ENCODE results near the gene ANXA3. TPM values are rescaled to one million over a fixed set of nuclear protein-coding genes. Genes with fewer than 3 reads are reported as not detected.
"Not testable (repeated sequence)": the region's sequence is repeated elsewhere in the genome, so short reads cannot be mapped to it uniquely, and the experiment has no call there.

ANXA3 gene
- total RNA-seq (2014; rRNA removed; shearing (Covaris generic)): 30.7 and 37.9 TPM in 2 replicates

GRCh38 chr4:78551420-78552351 lies at the start of gene ANXA3:
TSS of gene ANXA3 (plus strand) at chr4:78551770. CDS start at chr4:78554474, 2,704 bp downstream.
- no peaks in the 10 kb centered on the region for H3K36me3 ChIP-seq (replicated peaks; ENCODE audit: control insufficient read depth, insufficient read depth, low read length)
- DNase-seq: peak; percentile 93
- peaks cover 14% of the 10 kb centered on the region for H3K27me3 ChIP-seq (ENCODE audit: control insufficient read depth, insufficient read depth, low read length)
- H3K4me3 ChIP-seq (ENCODE audit: insufficient read depth, low read depth, low read length): peak within 1 kb of the TSS; percentile 72

GRCh38 chr4:78506260-78506659 lies 45.3 kb upstream of the ANXA3 start:
- H3K36me3 ChIP-seq (replicated peaks; ENCODE audit: control insufficient read depth, insufficient read depth, low read length); DNase-seq; H3K4me3 ChIP-seq (ENCODE audit: insufficient read depth, low read depth, low read length); H3K27me3 ChIP-seq (ENCODE audit: control insufficient read depth, insufficient read depth, low read length): not testable (repeated sequence)

GRCh38 chr4:78509043-78509442 lies 42.5 kb upstream of the ANXA3 start:
- DNase-seq: no peak
- H3K4me3 ChIP-seq (ENCODE audit: insufficient read depth, low read depth, low read length): no peak overlapping the region
- H3K27me3 ChIP-seq (ENCODE audit: control insufficient read depth, insufficient read depth, low read length): no peaks in the 10 kb centered on the region
- H3K36me3 ChIP-seq (replicated peaks; ENCODE audit: control insufficient read depth, insufficient read depth, low read length): peaks cover 3% of the 10 kb centered on the region; the same call in 1 of the 2 replicates

- no peaks in the 10 kb centered on the region for H3K27me3 ChIP-seq (ENCODE audit: control insufficient read depth, insufficient read depth, low read length)
- H3K4me3 ChIP-seq (ENCODE audit: insufficient read depth, low read depth, low read length): no peak overlapping the region
- H3K36me3 ChIP-seq (replicated peaks; ENCODE audit: control insufficient read depth, insufficient read depth, low read length): peaks cover 3% of the 10 kb centered on the region; the same call in 1 of the 2 replicates
- no peak for DNase-seq
Observed at GRCh38 chr4:78510108-78510507, 41.5 kb upstream of the ANXA3 start.

GRCh38 chr4:78510681-78511080 lies 40.9 kb upstream of the ANXA3 start:
- Histone ChIP-seq H3K27me3 (ENCODE audit: control insufficient read depth, insufficient read depth, low read length) (no peaks in the 10 kb centered on the region), H3K4me3 (ENCODE audit: insufficient read depth, low read depth, low read length) (no peak overlapping the region), H3K36me3 (replicated peaks; ENCODE audit: control insufficient read depth, insufficient read depth, low read length) (peaks cover 3% of the 10 kb centered on the region; the same call in 1 of the 2 replicates)
- DNase-seq: no peak

GRCh38 chr4:78512357-78512920 lies 39.1 kb upstream of the ANXA3 start:
- H3K36me3 ChIP-seq (replicated peaks; ENCODE audit: control insufficient read depth, insufficient read depth, low read length): peaks cover 3% of the 10 kb centered on the region; the same call in 1 of the 2 replicates
- DNase-seq: no peak
- no peak overlapping the region for H3K4me3 ChIP-seq (ENCODE audit: insufficient read depth, low read depth, low read length)
- H3K27me3 ChIP-seq (ENCODE audit: control insufficient read depth, insufficient read depth, low read length): no peaks in the 10 kb centered on the region

- Histone ChIP-seq H3K36me3 (replicated peaks; ENCODE audit: control insufficient read depth, insufficient read depth, low read length) (peaks cover 3% of the 10 kb centered on the region; the same call in 1 of the 2 replicates), H3K4me3 (ENCODE audit: insufficient read depth, low read depth, low read length) (no peak overlapping the region), H3K27me3 (ENCODE audit: control insufficient read depth, insufficient read depth, low read length) (no peaks in the 10 kb centered on the region)
- DNase-seq: no peak
Observed at GRCh38 chr4:78513411-78513975, 38.1 kb upstream of the ANXA3 start.

- H3K27me3 ChIP-seq (ENCODE audit: control insufficient read depth, insufficient read depth, low read length): no peaks in the 10 kb centered on the region
- H3K36me3 ChIP-seq (replicated peaks; ENCODE audit: control insufficient read depth, insufficient read depth, low read length): peaks cover 1% of the 10 kb centered on the region; the same call in 1 of the 2 replicates
- H3K4me3 ChIP-seq (ENCODE audit: insufficient read depth, low read depth, low read length): no peak overlapping the region
- DNase-seq: peak; percentile 21
Observed at GRCh38 chr4:78517050-78517652, 34.4 kb upstream of the ANXA3 start.

- Histone ChIP-seq H3K27me3 (ENCODE audit: control insufficient read depth, insufficient read depth, low read length) (no peaks in the 10 kb centered on the region), H3K36me3 (replicated peaks; ENCODE audit: control insufficient read depth, insufficient read depth, low read length) (peaks cover 1% of the 10 kb centered on the region; the same call in 1 of the 2 replicates), H3K4me3 (ENCODE audit: insufficient read depth, low read depth, low read length) (no peak overlapping the region)
- no peak for DNase-seq
Observed at GRCh38 chr4:78518561-78518960, 33.0 kb upstream of the ANXA3 start.

GRCh38 chr4:78519962-78520361 lies 31.6 kb upstream of the ANXA3 start:
- no peak overlapping the region for H3K4me3 ChIP-seq (ENCODE audit: insufficient read depth, low read depth, low read length)
- no peak for DNase-seq
- no peaks in the 10 kb centered on the region for H3K27me3 ChIP-seq (ENCODE audit: control insufficient read depth, insufficient read depth, low read length)
- no peaks in the 10 kb centered on the region; the same call in 1 of the 2 replicates for H3K36me3 ChIP-seq (replicated peaks; ENCODE audit: control insufficient read depth, insufficient read depth, low read length)

- no peaks in the 10 kb centered on the region; the same call in 1 of the 2 replicates for H3K36me3 ChIP-seq (replicated peaks; ENCODE audit: control insufficient read depth, insufficient read depth, low read length)
- no peak for DNase-seq
Observed at GRCh38 chr4:78520808-78521226, 30.8 kb upstream of the ANXA3 start.

GRCh38 chr4:78524009-78524408 lies 27.6 kb upstream of the ANXA3 start:
- no peak for DNase-seq
- H3K4me3 ChIP-seq (ENCODE audit: insufficient read depth, low read depth, low read length): no peak overlapping the region
- peaks cover 1% of the 10 kb centered on the region; the same call in 1 of the 2 replicates for H3K36me3 ChIP-seq (replicated peaks; ENCODE audit: control insufficient read depth, insufficient read depth, low read length)
- H3K27me3 ChIP-seq (ENCODE audit: control insufficient read depth, insufficient read depth, low read length): no peaks in the 10 kb centered on the region

More at GRCh38 chr4:78520808-78521226, 30.8 kb upstream of the ANXA3 start:
- H3K27me3 ChIP-seq (ENCODE audit: control insufficient read depth, insufficient read depth, low read length): no peaks in the 10 kb centered on the region
- H3K4me3 ChIP-seq (ENCODE audit: insufficient read depth, low read depth, low read length): no peak overlapping the region

- H3K27me3 ChIP-seq (ENCODE audit: control insufficient read depth, insufficient read depth, low read length): no peaks in the 10 kb centered on the region
- no peak overlapping the region for H3K4me3 ChIP-seq (ENCODE audit: insufficient read depth, low read depth, low read length)
- H3K36me3 ChIP-seq (replicated peaks; ENCODE audit: control insufficient read depth, insufficient read depth, low read length): peaks cover 1% of the 10 kb centered on the region; the same call in 1 of the 2 replicates
- no peak for DNase-seq
Observed at GRCh38 chr4:78525559-78525958, 26.0 kb upstream of the ANXA3 start.

GRCh38 chr4:78527103-78527502 lies 24.5 kb upstream of the ANXA3 start:
- DNase-seq: no peak
- H3K27me3 ChIP-seq (ENCODE audit: control insufficient read depth, insufficient read depth, low read length): no peaks in the 10 kb centered on the region
- H3K4me3 ChIP-seq (ENCODE audit: insufficient read depth, low read depth, low read length): no peak overlapping the region
- H3K36me3 ChIP-seq (replicated peaks; ENCODE audit: control insufficient read depth, insufficient read depth, low read length): peaks cover 1% of the 10 kb centered on the region; the same call in 1 of the 2 replicates

Measured in H7 (cell line).